AG04450 (cell line): ENCODE results near the gene LIF. TPM values are rescaled to one million over a fixed set of nuclear protein-coding genes. Genes with fewer than 3 reads are reported as not detected.
A peak's percentile ranks its signal among the peaks of the same experiment; 100 is the strongest.

Source experiments
- CTCF ChIA-PET: fragments of 300-600, 350-600 bp; formaldehyde crosslinking; extraction: SDS; loops from one replicate; lab custom pipeline; 2022; ENCODE audit warnings: antibody characterized with exemption, inconsistent platforms; lab: Charles Lee
- POLR2A ChIA-PET: fragments of 350-600 bp; formaldehyde crosslinking; extraction: SDS; loops from one replicate; lab custom pipeline; 2021; ENCODE audit warnings: antibody characterized with exemption, inconsistent platforms; lab: Yijun Ruan, JAX
- DNase-seq: peaks from one replicate; pipeline ENCODE4 v3.0.0-alpha.2; 2011; ENCODE audit warnings: low read depth, low spot score
- H3K27ac ChIP-seq: one replicate; pipeline ENCODE4 v1.5.1; 2012; ENCODE audit warnings: low read depth, low read length, control low read depth
- H3K27me3 ChIP-seq: one replicate; pipeline ENCODE4 v1.6.0; 2012; ENCODE audit warnings: low read length; ENCODE audit not compliant: control insufficient read depth, insufficient read depth
- H3K4me3 ChIP-seq: 2 replicates; pipeline ENCODE4 v1.5.1; 2011; ENCODE audit warnings: mild to moderate bottlenecking, low read depth, low read length, control low read depth
- H3K9me3 ChIP-seq: 2 replicates; pipeline ENCODE4 v1.5.1; 2012; ENCODE audit warnings: low read length; ENCODE audit not compliant: control insufficient read depth, insufficient read depth
- polyA plus RNA-seq: library from polyadenylated mRNA; depleted of rRNA; stranded (reverse); fragments of >200 nt; gene quantifications from 2 replicates; pipeline ENCODE4 v1.2.3, GENCODE V29; 2011
- TF ChIP-seq, protein P1 (sequence below): IDR thresholded peaks from 2 replicates; pipeline ENCODE4 v1.5.1; 2011; ENCODE audit warnings: low read depth, low read length, control low read depth, inconsistent platforms

Gene LIF
- polyA plus RNA-seq, 1 experiment: 53.9 TPM

DNA sequence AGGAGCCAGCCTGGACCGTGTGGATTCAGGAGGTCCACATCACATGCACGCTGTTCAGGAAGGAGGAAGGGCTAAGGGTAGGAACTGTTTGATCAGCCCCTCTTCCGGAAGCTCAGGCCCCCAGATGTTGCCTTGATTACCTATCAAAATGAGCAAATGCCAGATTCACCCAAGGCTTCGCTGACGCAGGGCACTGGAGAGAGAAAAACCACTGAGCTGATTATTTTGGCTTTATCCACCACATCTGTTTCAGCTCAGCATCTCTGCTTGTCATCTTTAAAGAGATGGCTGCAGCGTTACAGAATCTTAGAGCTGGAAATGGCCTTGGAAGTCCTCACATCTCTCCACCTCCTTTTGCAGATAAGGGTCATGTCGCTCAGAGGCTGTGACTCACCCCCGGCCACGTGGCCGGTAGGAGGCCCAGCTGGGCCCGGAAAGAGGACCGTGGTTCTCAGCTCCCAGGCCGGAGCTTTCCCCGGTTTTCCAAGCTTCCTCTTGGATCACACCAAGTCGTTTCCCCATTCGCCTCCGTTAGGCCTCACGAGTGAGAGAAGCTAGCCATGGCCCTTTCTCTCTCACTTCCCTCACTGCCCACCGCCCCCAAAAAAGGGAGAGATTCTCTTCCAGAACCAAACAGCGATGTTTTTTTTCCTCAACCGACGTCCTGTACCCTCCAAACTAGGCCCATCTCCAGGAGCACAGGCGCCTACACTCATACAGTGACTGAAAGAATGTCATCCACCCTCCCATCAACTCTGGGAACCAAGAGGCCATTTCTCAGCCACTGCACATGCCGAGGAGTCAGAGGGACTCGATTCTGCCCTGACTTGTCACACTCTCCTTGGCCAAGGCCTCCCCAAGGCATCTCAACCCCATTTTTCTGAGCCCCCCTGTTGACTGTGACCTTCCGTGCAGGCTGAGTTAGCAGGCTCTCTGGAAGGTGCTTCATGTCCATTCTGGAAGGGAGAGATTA is 37.6 kb downstream of the LIF start:
- ChIA-PET CTCF (interaction anchor here (0.6 to 1.2 kb wide), 6 partner anchors 13 to 204 kb away, joined by 3 to 5 read pairs (median 4); no protein-coding TSS in a partner anchor), POLR2A (interaction anchor here (0.6 to 1.4 kb wide), 13 partner anchors 13 to 389 kb away, joined by 3 to 19 read pairs (median 4); partner anchors contain the start of gene LIF)
- no peak overlapping the region for H3K4me3 ChIP-seq
- H3K27me3 ChIP-seq: no peaks in the 10 kb centered on the region
- TF ChIP-seq, protein P1, sequence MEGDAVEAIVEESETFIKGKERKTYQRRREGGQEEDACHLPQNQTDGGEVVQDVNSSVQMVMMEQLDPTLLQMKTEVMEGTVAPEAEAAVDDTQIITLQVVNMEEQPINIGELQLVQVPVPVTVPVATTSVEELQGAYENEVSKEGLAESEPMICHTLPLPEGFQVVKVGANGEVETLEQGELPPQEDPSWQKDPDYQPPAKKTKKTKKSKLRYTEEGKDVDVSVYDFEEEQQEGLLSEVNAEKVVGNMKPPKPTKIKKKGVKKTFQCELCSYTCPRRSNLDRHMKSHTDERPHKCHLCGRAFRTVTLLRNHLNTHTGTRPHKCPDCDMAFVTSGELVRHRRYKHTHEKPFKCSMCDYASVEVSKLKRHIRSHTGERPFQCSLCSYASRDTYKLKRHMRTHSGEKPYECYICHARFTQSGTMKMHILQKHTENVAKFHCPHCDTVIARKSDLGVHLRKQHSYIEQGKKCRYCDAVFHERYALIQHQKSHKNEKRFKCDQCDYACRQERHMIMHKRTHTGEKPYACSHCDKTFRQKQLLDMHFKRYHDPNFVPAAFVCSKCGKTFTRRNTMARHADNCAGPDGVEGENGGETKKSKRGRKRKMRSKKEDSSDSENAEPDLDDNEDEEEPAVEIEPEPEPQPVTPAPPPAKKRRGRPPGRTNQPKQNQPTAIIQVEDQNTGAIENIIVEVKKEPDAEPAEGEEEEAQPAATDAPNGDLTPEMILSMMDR: no peak
- peak; percentile 86 for DNase-seq
- H3K27ac ChIP-seq: peak overlapping the region; percentile 100
- H3K9me3 ChIP-seq: peaks cover 6% of the 10 kb centered on the region; the same call in 1 of the 2 replicates

DNA sequence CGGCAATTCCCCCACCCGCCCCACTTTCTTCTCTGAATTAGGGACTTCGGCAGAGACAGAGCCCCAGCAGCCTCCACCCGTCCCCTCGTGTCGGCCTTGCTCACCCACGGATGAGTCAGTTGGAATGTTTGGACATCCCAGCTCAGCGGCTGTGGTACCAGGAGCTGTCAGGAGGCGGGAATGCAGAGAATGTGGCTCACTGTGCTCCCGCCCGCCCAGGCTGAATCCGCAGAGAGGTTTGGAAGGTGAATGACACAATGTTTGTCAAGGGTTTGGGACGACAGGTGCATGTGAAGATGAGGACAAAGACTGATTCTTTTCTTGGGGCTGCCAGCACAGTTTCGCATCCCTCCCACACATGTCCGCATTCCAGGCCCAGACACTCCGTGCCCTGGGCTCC is 39.6 kb downstream of the LIF start:
- CTCF ChIA-PET: interaction anchor here (0.9 kb wide), 1 partner anchor 95 kb away, joined by 3 read pairs; no protein-coding TSS in a partner anchor
- Histone ChIP-seq H3K27ac (peak overlapping the region; percentile 100), H3K9me3 (peaks cover 15% of the 10 kb centered on the region), H3K4me3 (no peak overlapping the region), H3K27me3 (no peaks in the 10 kb centered on the region)
- TF ChIP-seq, protein P1: no peak
- DNase-seq: peak; percentile 95
- POLR2A ChIA-PET: interaction anchor here (0.6 to 3.4 kb wide), 9 partner anchors 11 to 190 kb away, joined by 3 to 58 read pairs (median 4); partner anchors contain the start of gene SEC14L2

DNA sequence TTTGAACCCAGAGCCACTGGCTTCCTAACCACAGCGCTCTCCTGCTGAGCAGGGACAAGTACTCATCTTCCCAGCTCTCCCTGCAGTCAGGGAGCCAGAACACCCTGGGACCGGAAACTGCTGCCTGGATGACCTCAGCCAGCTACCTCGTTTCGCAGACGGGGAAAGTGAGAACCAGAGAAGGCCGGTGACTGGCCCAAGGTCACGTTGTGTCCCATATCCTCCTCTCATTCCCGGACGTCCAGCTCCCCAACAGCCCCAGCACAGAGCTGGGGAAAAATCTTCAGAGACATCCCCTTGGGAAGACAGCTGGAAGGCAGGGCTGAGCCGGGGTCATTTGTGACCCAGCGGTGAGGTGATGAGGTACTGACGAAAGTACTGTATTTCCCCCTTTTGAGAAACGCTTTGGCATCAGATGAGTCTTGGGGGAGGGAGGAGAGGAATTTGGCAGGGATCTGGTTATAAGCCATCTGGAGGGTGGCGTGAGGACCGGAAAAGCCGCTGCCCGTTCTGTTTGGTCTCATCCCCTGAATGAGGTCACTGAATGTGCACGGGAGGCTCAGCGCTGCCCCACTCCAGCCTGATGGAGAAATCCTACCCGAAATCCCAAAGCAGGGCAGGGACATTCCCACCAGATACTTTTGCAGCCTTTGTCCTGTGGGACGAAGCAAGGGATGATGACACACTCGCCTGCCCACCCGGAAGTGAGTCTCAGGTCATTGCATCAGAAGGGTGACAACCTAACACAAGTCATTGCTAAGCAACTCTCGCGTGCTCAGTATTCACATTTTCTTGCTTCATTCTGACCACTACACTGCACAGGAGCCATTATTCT is 41.1 kb downstream of the LIF start:
- ChIA-PET POLR2A (interaction anchor here (1.0 to 3.4 kb wide), 12 partner anchors 10 to 97 kb away, joined by 3 to 58 read pairs (median 4); partner anchors contain the start of gene LIF), CTCF (interaction anchor here (1.0 to 1.4 kb wide), 3 partner anchors 50 to 98 kb away, joined by 3 to 5 read pairs (median 4); no protein-coding TSS in a partner anchor)
- TF ChIP-seq, protein P1: no peak
- Histone ChIP-seq H3K9me3 (peaks cover 15% of the 10 kb centered on the region), H3K27me3 (no peaks in the 10 kb centered on the region), H3K27ac (peak overlapping the region; percentile 100), H3K4me3 (no peak overlapping the region)
- DNase-seq: peak; percentile 98

DNA sequence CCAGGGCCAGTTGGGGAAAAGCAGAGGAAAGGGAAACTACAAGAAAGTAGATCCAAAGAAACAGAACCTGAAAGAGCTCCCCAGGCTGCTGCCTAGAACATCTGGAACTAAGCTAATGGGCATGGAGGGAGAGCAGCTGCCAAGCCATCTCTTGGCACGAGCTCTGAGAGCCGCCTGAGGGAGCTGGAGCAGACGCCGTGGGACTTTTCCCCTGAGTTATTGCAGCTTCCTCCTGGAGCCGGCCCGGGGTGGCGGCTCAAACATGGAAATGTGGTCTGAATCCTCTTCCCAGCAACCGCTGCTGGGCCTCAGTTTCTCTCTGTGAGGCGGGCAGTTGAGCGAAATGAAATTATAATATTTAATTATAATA is 41.8 kb downstream of the LIF start:
- POLR2A ChIA-PET: interaction anchor here (1.0 to 3.4 kb wide), 11 partner anchors 9 to 97 kb away, joined by 3 to 58 read pairs (median 4); no protein-coding TSS in a partner anchor
- TF ChIP-seq, protein P1: no peak
- DNase-seq: peak; percentile 72
- H3K27ac ChIP-seq: peak overlapping the region; percentile 100
- H3K27me3 ChIP-seq: no peaks in the 10 kb centered on the region
- no peak overlapping the region for H3K4me3 ChIP-seq
- CTCF ChIA-PET: interaction anchor here (1.0 to 1.4 kb wide), 4 partner anchors 9 to 98 kb away, joined by 3 to 5 read pairs (median 4); no protein-coding TSS in a partner anchor
- peaks cover 12% of the 10 kb centered on the region for H3K9me3 ChIP-seq
